ENCODE results near the gene KLF11.

DNA sequence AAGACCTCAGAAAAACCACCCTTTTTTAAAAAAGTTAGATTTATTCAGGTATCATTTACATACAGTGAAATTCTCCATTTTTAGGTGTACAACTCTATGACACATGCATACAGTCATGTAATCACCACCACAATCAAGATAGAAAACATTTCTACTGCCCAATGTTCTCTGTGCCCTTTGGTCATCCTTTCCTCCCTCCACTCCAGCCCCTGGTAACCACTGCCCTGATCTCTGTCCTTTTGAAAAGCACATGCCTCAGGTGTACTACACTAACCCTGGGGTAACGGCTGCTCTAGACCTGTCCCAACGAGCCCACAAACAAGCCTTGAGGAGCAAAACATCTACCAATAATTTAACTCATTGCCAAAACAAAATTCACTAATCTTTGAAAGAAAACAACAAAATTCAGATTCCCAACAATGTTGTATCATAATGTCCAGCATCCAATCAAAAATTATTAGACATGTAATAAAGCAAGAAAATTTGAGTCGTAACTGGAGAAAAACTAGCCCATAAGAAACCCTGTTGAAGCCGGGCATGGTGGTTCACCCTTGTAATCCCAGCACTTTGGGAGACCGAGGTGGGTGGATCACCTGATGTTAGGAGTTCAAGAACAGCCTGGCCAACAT lies 25.9 kb upstream of the KLF11 start:
- TF ChIP-seq EZH2 (optimal IDR thresholded peaks at IDR 0.05; ENCODE audit: low read depth, low read length) (no peak), EZH2phosphoT487 (IDR thresholded peaks at IDR 0.05; ENCODE audit: low read length) (no peak)
- TF ChIP-seq, protein P1, sequence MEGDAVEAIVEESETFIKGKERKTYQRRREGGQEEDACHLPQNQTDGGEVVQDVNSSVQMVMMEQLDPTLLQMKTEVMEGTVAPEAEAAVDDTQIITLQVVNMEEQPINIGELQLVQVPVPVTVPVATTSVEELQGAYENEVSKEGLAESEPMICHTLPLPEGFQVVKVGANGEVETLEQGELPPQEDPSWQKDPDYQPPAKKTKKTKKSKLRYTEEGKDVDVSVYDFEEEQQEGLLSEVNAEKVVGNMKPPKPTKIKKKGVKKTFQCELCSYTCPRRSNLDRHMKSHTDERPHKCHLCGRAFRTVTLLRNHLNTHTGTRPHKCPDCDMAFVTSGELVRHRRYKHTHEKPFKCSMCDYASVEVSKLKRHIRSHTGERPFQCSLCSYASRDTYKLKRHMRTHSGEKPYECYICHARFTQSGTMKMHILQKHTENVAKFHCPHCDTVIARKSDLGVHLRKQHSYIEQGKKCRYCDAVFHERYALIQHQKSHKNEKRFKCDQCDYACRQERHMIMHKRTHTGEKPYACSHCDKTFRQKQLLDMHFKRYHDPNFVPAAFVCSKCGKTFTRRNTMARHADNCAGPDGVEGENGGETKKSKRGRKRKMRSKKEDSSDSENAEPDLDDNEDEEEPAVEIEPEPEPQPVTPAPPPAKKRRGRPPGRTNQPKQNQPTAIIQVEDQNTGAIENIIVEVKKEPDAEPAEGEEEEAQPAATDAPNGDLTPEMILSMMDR (IDR thresholded peaks at IDR 0.05; ENCODE audit: low read length): no peak

Measured in MM.1S (cell line).